Stimulated activated CD4-positive, alpha-beta T cell treated with anti-CD3 and anti-CD28 coated beads, Interleukin-4, amount 100 ng/mL, for 4 hours (primary cell): Measurements from ENCODE around the gene SIRPG.
"Not testable (repeated sequence)": the region's sequence is repeated elsewhere in the genome, so short reads cannot be mapped to it uniquely, and the experiment has no call there.

Experiments
- DNase-seq, 2 experiments: peaks; one replicate each; pipeline ENCODE4 v3.0.0-alpha.2; 2020

SIRPG gene

DNA sequence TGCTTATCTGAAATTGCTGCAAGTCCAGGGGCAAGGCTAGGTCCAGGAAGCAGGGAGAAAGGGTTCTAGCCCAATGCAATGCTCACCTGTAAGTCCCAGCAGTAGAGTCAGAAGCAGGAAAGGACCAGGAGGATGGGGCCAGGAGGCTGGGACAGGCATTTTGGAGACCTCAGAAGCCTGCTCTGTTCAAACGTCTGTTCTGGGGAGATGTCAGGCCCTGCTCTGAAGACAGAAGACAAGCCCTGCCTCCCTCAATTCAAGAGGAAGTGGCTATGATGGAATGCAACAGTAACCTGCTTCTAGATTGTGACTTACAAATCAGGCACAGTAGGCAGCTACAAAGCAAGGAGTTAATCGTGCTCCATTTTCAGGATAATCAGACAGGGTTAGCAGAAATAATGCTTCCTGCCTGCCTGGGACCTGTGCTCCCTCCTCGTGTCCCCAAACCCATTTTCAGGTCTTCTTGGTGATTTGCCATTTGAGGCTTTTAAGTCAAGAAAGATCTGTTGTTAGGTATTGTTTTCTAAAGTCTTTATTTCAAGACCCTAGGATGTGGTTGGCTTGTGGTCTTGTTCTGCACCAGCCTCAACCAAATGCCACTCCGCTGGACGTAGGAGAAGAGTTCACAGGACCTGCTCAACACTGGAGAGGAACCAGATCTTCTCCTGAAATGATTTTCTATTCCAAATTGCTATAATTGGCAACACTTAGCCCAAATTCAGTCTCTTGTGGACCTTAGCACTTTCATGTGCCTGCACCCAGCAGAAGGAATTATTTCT, at the start of gene SIRPG:
SIRPG (minus strand) TSS at position 224 of the 779 bp plus-strand sequence; CDS start at position 159, 65 bp downstream.
- DNase-seq: no peak

DNA sequence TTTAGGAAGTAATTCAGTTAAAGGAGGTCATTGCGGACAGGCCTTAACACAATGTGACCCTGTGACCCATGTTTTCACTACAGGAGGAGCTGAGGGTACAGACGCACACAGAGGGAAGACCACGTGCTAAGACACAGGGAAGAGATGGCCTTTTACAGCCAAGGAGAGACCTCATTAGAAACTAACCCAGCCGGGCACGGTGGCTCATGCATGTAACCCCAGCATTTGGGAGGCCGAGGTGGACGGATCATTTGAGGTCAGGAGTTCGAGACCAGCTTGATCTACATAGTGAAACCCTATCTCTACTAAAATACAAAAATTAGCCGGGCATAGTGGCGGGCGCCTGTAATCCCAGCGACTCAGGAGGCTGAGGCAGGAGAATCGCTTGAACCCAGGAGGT, 49.3 kb upstream of the SIRPG start:
- DNase-seq: not testable (repeated sequence)

DNA sequence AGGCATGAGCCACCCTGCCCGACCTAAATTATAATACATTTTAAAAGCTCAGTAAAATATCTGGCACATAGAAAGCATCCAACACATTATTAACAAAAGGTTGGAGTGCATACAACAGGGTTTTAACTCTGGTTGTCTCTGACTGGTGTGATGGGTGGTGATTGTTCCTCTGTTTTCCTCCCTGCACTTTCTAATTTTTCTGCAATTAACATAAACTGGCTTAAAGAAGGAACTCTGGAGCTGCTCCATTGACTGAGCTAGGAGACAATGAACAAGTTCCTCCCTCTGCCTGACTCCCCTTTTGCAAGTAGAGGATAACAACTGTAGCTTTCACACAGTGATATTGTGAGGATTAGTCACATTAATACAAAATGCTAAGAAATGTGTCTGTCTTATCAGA, 48.5 kb upstream of the SIRPG start:
- no peak for DNase-seq

DNA sequence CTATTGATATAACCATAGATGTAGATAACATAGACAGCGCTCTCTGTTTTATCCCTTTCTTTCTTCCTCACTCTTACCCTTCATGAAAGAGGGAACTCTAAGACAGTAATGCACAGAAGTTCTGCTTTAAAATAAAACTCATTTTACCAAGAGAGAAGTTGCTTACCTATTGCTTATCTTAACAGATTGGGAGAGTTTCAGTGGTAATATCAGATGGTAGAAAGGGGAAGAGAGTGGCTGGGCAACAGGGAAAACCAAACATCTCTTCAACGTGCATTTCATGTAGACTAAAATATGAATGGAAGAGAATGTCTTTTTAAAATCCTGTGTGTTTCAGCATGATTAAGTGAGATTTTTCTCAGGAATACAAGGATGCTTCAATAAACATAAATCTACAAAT, 45.3 kb upstream of the SIRPG start:
- DNase-seq: no peak

DNA sequence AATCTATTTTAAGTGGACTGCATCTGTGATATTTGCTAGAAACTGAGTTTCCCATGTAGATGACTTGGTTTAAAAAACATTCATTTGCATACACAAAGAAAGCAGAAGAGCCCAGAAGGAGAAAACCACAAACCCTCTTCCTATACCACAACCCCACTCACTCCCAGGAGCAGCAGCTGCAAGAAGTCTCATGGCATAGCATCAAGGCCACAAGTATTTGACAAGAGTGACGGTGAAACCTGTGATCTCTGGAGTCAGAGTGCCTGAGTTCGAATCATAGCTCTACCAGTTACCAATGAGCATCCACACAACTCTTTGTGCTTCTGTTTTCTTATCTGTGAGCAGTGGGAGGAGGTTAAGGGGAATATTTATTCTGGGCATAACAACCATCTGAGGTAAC, 44.7 kb upstream of the SIRPG start:
- DNase-seq: no peak

DNA sequence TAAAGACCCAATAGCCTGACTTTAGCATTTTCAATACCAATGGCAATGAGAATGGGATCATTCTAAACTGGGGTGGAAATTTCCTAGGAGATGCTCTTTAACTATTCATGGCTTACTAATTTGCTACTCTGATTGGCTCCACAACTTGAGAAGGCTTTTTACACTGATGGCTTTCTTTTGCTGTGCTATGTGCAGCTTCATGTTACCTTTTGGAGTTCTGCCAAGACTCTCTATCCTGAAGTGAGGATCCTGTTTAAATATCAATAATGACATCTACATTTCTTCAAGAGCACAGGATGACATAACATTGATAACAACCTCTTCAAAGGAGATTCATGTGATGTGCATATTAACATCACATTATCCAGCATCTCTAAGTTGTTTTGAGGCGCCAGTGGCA, 43.4 kb upstream of the SIRPG start:
- no peak for DNase-seq

- no peak for DNase-seq
These were observed 40.0 kb upstream of the SIRPG start for GRCh38 chr20:1697592-1697991.

GRCh38 chr20:1696521-1697209, 39.1 kb upstream of the SIRPG start:
- no peak for DNase-seq

GRCh38 chr20:1694672-1695071, 37.1 kb upstream of the SIRPG start:
- DNase-seq: no peak

GRCh38 chr20:1693427-1693826, 35.8 kb upstream of the SIRPG start:
- no peak for DNase-seq

GRCh38 chr20:1689721-1690120, 32.1 kb upstream of the SIRPG start:
- DNase-seq: no peak

DNA sequence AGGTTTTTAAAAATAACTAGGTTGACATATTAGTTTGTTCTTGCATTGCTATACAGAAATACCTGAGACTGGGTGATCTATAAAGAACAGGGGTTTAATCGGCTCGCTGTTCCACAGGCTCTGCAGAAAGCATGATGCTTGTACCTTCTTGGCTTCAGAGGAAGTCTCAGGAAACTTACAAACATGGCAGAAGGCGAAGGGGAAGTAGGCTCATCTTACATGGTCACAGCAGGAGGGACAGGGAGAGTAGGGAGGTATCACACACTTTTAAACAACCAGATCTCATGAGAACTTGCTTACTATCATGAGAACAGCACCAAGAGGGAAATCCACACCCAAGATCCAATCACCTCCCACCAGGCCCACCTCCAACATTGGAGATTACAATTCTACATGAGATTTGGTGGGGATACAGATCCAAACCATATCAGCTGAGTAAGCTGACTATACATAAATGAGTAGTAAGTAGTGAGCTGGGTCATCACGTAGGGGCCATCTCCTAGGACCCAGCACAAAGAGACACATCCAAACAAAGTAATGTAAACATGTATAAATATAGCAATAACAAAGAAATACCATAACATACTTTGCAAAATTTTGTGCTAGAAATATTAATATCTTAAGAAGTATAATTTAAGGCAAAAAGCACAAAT, 31.4 kb upstream of the SIRPG start:
- no peak for DNase-seq

- DNase-seq: no peak
These were observed 29.5 kb upstream of the SIRPG start for GRCh38 chr20:1687053-1687452.

- DNase-seq: no peak
These were observed 28.7 kb upstream of the SIRPG start for GRCh38 chr20:1686151-1686748.

- no peak for DNase-seq
These were observed 27.9 kb upstream of the SIRPG start for GRCh38 chr20:1685304-1686052.

DNA sequence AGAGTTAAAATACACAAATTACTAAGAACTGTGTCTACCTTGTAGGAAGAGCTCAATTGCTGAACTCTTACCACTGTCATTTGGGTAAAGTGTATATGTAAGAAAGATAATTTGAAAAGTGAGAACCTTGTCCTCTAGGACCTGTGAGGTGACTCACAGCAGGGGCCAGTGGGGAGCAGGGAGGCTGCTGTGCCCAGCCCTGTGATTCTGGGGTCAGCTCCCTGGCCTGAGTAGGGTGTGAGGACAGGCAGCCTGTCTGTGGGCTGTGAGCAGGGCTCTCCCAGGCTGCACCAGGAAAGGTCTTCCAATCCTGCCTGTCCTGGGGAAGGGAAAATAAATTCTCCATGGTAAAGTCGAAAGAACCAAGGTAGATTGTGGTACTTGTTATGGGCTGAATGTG, 27.3 kb upstream of the SIRPG start:
- no peak for DNase-seq

- no peak for DNase-seq
These were observed 19.1 kb upstream of the SIRPG start for GRCh38 chr20:1676650-1677049.

DNA sequence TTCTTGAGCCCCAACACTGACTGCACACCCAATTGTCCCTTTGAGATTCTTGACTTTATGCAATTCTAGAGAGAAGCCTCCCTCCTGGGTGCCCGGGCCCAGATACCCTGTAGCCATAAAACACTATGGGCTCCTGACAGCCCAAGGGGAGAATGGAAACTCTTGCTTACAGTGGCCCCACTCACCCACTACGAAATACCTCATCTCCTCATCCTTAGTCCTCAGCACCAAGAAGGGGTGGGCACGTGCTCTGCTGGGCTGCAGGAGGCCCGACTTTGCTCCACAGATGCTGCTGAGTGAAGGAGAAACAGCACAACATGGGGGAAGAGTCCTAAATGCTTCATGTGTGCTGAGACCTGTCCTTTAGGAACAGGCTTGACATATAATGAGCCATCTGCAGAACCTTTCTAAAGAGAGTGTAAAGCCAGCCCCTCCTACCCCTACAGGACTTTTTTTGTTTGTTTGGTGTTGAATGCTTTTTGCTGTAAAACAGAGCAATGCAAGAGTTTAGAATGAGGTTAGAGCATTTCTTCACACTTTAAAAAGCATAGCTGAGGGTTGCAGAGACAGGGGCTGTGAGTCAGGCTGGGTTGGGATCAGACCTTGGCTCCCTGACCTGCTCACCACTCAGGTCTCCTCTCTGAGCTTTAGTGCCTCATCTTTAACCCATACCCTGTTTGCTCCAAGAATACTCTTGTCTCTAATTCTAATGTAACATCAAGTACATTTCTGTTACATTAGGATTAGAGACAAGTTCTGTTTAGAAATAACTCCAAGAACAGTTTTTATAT, 17.6 kb upstream of the SIRPG start:
- DNase-seq: no peak

GRCh38 chr20:1674361-1674760, 16.8 kb upstream of the SIRPG start:
- DNase-seq: no peak

DNA sequence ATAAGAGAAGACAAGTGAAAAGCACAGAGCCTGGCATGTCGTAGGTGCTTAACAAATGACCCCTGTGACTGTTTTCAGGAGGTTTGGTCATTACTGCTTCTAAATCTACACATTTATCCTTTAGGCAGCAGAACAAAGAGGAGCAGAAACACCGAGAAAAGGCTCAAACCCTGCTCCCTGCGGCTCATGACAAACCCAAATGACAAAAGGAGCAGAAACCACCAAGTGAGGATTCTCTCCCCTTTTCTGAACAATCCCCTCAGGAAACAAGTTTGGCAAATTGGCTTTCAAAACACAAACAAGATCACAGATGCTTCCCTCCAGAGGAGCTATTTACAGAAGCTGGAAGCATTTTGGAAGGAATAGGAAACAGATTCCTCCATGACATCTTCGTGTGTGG, 15.8 kb upstream of the SIRPG start:
- no peak for DNase-seq

- DNase-seq: no peak
These were observed 15.1 kb upstream of the SIRPG start for GRCh38 chr20:1672728-1673127.
